K562 (cell line): ENCODE measurements around the gene TTC24. TPM values are rescaled to one million over a fixed set of nuclear protein-coding genes. Genes with fewer than 3 reads are reported as not detected.

Source experiments
- ATAC-seq: fragments of 200-7000 bp; cut with Tn5 transposase; 3 replicates; pipeline ENCODE4 v1.9.1; 2020; ENCODE audit warnings: moderate library complexity
- BruUV-seq: library from RNA; stranded (reverse); fragments of 400-500 nt; replicated peaks from 2 replicates; lab custom pipeline; 2021; lab: Mats Ljungman, UMichigan
- CTCF ChIA-PET: fragments of 300-600 bp; formaldehyde crosslinking; extraction: SDS; loops from one replicate; lab custom pipeline; 2021; ENCODE audit warnings: low intra/inter-chr PET ratio; lab: Yijun Ruan, JAX
- POLR2A ChIA-PET: fragments of 300-600, 350-650 bp; sonication (Branson Sonifier 250); formaldehyde crosslinking; extraction: SDS; loops from one replicate; lab custom pipeline; 2021; ENCODE audit warnings: antibody characterized with exemption, inconsistent platforms; lab: Yijun Ruan, JAX
- DNase-seq, 4 experiments: peaks; one replicate each; pipeline versions ENCODE4 v3.0.0 to v3.0.0-alpha.2; 2011 to 2018; ENCODE audit warnings: low spot score in 3 of 4, mixed read lengths in 3 of 4; ENCODE audit errors: extremely low read depth in 1 of 4
- FAIRE-seq: peaks from 2 replicates; lab custom pipeline; 2011; peaks lifted over from hg19 to GRCh38; lab: Jason Lieb, UNC
- H2AFZ ChIP-seq: 2 replicates; pipeline ENCODE4 v1.6.0; 2011; ENCODE audit warnings: low read depth, low read length, control low read depth, inconsistent platforms
- H3K27ac ChIP-seq: fragments of 200-600 bp; 3 replicates; pipeline ENCODE4 v1.8.0; 2011; ENCODE audit warnings: low read depth, mild to moderate bottlenecking, control low read depth, inconsistent platforms, low read length, moderate library complexity, mixed read lengths; ENCODE audit errors: extremely low read depth
- H3K27me3 ChIP-seq, 2 experiments: fragments of 300-600 bp in 1 of 2; 2 replicates in 1 of 2; 3 replicates in 1 of 2; pipeline versions ENCODE4 v1.6.0 to v1.8.0; 2011; ENCODE audit warnings: inconsistent platforms in 2 of 2, low read length in 2 of 2, mild to moderate bottlenecking in 1 of 2, mixed read lengths in 1 of 2, moderate library complexity in 1 of 2; ENCODE audit not compliant: control insufficient read depth in 2 of 2, insufficient read depth in 2 of 2
- H3K36me3 ChIP-seq: fragments of 300-600 bp; 3 replicates; pipeline ENCODE4 v1.8.0; 2011; ENCODE audit warnings: mild to moderate bottlenecking, low read length, inconsistent platforms; ENCODE audit not compliant: control insufficient read depth, insufficient read depth
- H3K4me1 ChIP-seq, 2 experiments: fragments of 200-600 bp in 1 of 2; replicated peaks in 1 of 2; 2 replicates in 1 of 2; 3 replicates in 1 of 2; pipeline versions ENCODE4 v1.5.1 to v1.8.0; 2011; ENCODE audit warnings: inconsistent platforms in 2 of 2, low read length in 2 of 2, mild to moderate bottlenecking in 1 of 2, mixed read lengths in 1 of 2, moderate library complexity in 1 of 2; ENCODE audit not compliant: control insufficient read depth in 2 of 2, insufficient read depth in 2 of 2
- H3K4me2 ChIP-seq: 2 replicates; pipeline ENCODE4 v1.6.1; 2011; ENCODE audit warnings: low read length, control low read depth, inconsistent platforms, mixed read lengths; ENCODE audit not compliant: insufficient read depth
- H3K4me3 ChIP-seq: fragments of 200-600 bp; sonication (generic), shearing (Covaris generic); 2 replicates; pipeline ENCODE4 v1.5.1; 2016; ENCODE audit warnings: control low read depth, inconsistent platforms
- H3K79me2 ChIP-seq: fragments of 200-600 bp; 3 replicates; pipeline ENCODE4 v1.8.0; 2011; ENCODE audit warnings: low read length, inconsistent platforms; ENCODE audit not compliant: control insufficient read depth, insufficient read depth
- H3K9ac ChIP-seq, 2 experiments: 2 replicates each; pipeline versions ENCODE4 v1.6.0 to v1.6.1; 2011; ENCODE audit warnings: low read depth in 2 of 2, low read length in 2 of 2, control low read depth in 1 of 2, inconsistent platforms in 1 of 2, mild to moderate bottlenecking in 1 of 2, mixed read lengths in 1 of 2; ENCODE audit not compliant: insufficient read depth in 1 of 2
- H3K9me1 ChIP-seq: one replicate; pipeline ENCODE4 v1.6.0; 2011; ENCODE audit warnings: inconsistent platforms, mild to moderate bottlenecking, low read length, moderate library complexity; ENCODE audit not compliant: control insufficient read depth, insufficient read depth
- H3K9me3 ChIP-seq: replicated peaks from 2 replicates; pipeline ENCODE4 v1.5.1; 2011; ENCODE audit warnings: low read depth, low read length, inconsistent platforms; ENCODE audit not compliant: control insufficient read depth, insufficient read depth
- H4K20me1 ChIP-seq: replicated peaks from 2 replicates; pipeline ENCODE4 v1.6.1; 2011; ENCODE audit warnings: low read length, inconsistent platforms, mixed read lengths; ENCODE audit not compliant: control insufficient read depth, insufficient read depth
- ARNT ChIP-seq, 2 experiments: fragments of 450-650 bp; IDR thresholded peaks; 2 replicates each; pipeline ENCODE4 v1.6.1; 2016; ENCODE audit warnings: mild to moderate bottlenecking in 1 of 2
- ELF1 ChIP-seq: fragments of 200-800 bp; sonication (Bioruptor generic); IDR thresholded peaks from 2 replicates; pipeline ENCODE4 v1.6.1; 2016; ENCODE audit warnings: missing genetic modification characterization, missing compliant biosample characterization
- HDAC3 ChIP-seq: fragments of 450-650 bp; IDR thresholded peaks from 2 replicates; pipeline ENCODE4 v1.6.1; 2018; ENCODE audit warnings: borderline replicate concordance, mild to moderate bottlenecking, moderate library complexity; ENCODE audit not compliant: partially characterized antibody
- MED1 ChIP-seq: sonication (generic); formaldehyde crosslinking; IDR thresholded peaks from 2 replicates; pipeline ENCODE4 v1.8.1; 2023; ENCODE audit warnings: missing genetic modification reagents, borderline replicate concordance
- PHF21A ChIP-seq: fragments of 450-650 bp; IDR thresholded peaks from 2 replicates; pipeline ENCODE4 v1.6.1; 2017; ENCODE audit warnings: low read depth, borderline replicate concordance
- POLR2A ChIP-seq: fragments of 450-650 bp; conservative IDR thresholded peaks from 2 replicates; pipeline ENCODE4 v1.6.1; 2016
- RFX1 ChIP-seq: fragments of 450-650 bp; IDR thresholded peaks from 2 replicates; pipeline ENCODE4 v1.6.1; 2016; ENCODE audit warnings: mild to moderate bottlenecking, moderate library complexity
- STAT5A ChIP-seq: IDR thresholded peaks from 2 replicates; pipeline ENCODE4 v1.6.1; 2012; ENCODE audit warnings: low read length, inconsistent platforms, borderline replicate concordance
- ZC3H4 ChIP-seq: sonication (generic); formaldehyde crosslinking; IDR thresholded peaks from 2 replicates; pipeline ENCODE4 v1.9.0; 2021; ENCODE audit warnings: missing genetic modification reagents, borderline replicate concordance
- ZFP36 ChIP-seq: fragments of 150-350 bp; IDR thresholded peaks from 2 replicates; pipeline ENCODE4 v1.6.1; 2018; ENCODE audit warnings: low read length, low read depth; ENCODE audit not compliant: partially characterized antibody
- WGBS: fragments of 100-300 bp; shearing (Covaris generic); methylation state at CpG from one replicate; pipeline ENCODE4 v1.1.6; 2016; ENCODE audit warnings: low coverage, mixed read lengths; ENCODE audit not compliant: insufficient coverage; ENCODE audit errors: missing lambda C conversion rate; 5-methylcytosine and 5-hydroxymethylcytosine counted together
- in situ Hi-C: fragments of 300-500 bp; cut with MboI; formaldehyde crosslinking; loops from 4 replicates; pipeline ENCODE4 v1.15.0; 2018; ENCODE audit warnings: inconsistent platforms, mixed read lengths
- intact Hi-C: fragments of 100-400 bp; cut with micrococcal nuclease; formaldehyde crosslinking; loops from 2 replicates; pipeline ENCODE4 v1.14.2; 2022
- polyA plus RNA-seq, 8 experiments: library from polyadenylated mRNA; depleted of rRNA in 4 of 8; stranded (reverse) in 5 of 8; unstranded in 3 of 8; fragments of >200 nt; fragmentation: Nextera tagmentation in 2 of 8; fragmentation: Illumina TruSeq in 1 of 8; extraction: Ambion mirVana in 2 of 8; extraction: Trizol in 1 of 8; gene quantifications; 2 replicates each; pipeline versions ENCODE4 v1.2.1 to v1.2.3, GENCODE V29; 2011 to 2014; ENCODE audit warnings: inconsistent platforms in 1 of 8, missing spikeins in 1 of 8
- total RNA-seq, 7 experiments: library from RNA; depleted of rRNA in 6 of 7; stranded (reverse); fragments of >200 nt in 6 of 7; fragmentation: Illumina TruSeq in 2 of 7; extraction: Trizol in 2 of 7; gene quantifications; 2 replicates each; pipeline versions ENCODE4 v1.2.1 to v1.2.3, GENCODE V29; 2011 to 2021; ENCODE audit warnings: low replicate concordance in 1 of 7
- TF ChIP-seq, protein P1 (sequence below): IDR thresholded peaks from 2 replicates; pipeline ENCODE4 v1.6.1; 2011; ENCODE audit not compliant: insufficient read length; ENCODE audit errors: extremely low read depth
- TF ChIP-seq, protein P2 (sequence below): sonication (generic); formaldehyde crosslinking; IDR thresholded peaks from 2 replicates; pipeline ENCODE4 v1.8.0; 2022; ENCODE audit warnings: mild to moderate bottlenecking, missing genetic modification reagents

TTC24 gene
- total and polyA plus RNA-seq, 9 of the 15 experiments (the other 6 are each of a cell fraction or from before 2014, with no cell fraction given): not detected

DNA sequence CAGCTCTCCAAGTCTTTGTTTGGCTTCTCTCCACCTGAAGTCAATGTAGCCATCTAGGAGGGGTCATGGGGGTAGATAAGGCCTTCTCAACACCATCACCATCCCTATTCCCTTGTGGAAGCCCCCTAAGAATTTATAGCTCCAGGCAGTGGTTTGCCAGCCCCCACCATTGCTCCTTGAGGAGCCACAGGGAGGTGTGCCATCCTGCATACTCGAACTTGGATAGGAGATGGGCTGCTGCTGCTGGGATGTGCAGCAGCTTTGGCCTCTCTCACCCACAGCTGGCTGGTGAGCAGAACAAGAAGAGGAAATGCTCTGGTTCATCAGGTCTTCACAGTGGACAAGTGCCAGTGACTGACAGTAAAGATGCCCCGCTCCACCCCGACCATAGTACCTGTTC is 16.9 kb downstream of the TTC24 start:
- FAIRE-seq: no peak
- no TSS peak for BruUV-seq

More for the DNA sequence above, 16.9 kb downstream of the TTC24 start:
- ChIA-PET POLR2A (interaction anchor here (0.5 to 1.4 kb wide), 4 partner anchors 9 to 303 kb away, joined by 3 to 6 read pairs (median 4); no protein-coding TSS in a partner anchor), CTCF (no interaction called here)
- WGBS: 92% methylated on average over 3 of the region's 3 CpGs
- H3K9me1 ChIP-seq: no peaks in the 10 kb centered on the region
- H2AFZ ChIP-seq: no peak overlapping the region
- no peak overlapping the region for H3K4me3 ChIP-seq
- intact Hi-C loops: no loop called here
- H4K20me1 ChIP-seq: no peaks in the 10 kb centered on the region
- no peak for ATAC-seq
- peaks cover 57% of the 10 kb centered on the region for H3K79me2 ChIP-seq
- no peak overlapping the region for H3K4me2 ChIP-seq
- peaks cover 10 to 12% of the 10 kb centered on the region in 2 experiments; a peak in 4 of 5 replicates for H3K4me1 ChIP-seq
- no peak overlapping the region for H3K27ac ChIP-seq
- no peak for DNase-seq
- in situ Hi-C loops: no loop called here
- H3K9me3 ChIP-seq: no peaks in the 10 kb centered on the region
- H3K9ac ChIP-seq: no peak overlapping the region
- no peak for TF ChIP-seq HDAC3
- no peak for TF ChIP-seq PHF21A
- TF ChIP-seq, protein P1, sequence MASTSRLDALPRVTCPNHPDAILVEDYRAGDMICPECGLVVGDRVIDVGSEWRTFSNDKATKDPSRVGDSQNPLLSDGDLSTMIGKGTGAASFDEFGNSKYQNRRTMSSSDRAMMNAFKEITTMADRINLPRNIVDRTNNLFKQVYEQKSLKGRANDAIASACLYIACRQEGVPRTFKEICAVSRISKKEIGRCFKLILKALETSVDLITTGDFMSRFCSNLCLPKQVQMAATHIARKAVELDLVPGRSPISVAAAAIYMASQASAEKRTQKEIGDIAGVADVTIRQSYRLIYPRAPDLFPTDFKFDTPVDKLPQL: no peak
- no peak for TF ChIP-seq ELF1 (tag)
- TF ChIP-seq ZC3H4: no peak
- TF ChIP-seq ZFP36: no peak
- TF ChIP-seq STAT5A: no peak
- TF ChIP-seq ARNT (IDR thresholded peaks at IDR 0.05): no peak
- TF ChIP-seq, protein P2, sequence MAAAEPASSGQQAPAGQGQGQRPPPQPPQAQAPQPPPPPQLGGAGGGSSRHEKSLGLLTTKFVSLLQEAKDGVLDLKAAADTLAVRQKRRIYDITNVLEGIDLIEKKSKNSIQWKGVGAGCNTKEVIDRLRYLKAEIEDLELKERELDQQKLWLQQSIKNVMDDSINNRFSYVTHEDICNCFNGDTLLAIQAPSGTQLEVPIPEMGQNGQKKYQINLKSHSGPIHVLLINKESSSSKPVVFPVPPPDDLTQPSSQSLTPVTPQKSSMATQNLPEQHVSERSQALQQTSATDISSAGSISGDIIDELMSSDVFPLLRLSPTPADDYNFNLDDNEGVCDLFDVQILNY: no peak
- no peak for TF ChIP-seq MED1 (CRISPR knock-in tag)
- TF ChIP-seq POLR2A: no peak
- no peak for TF ChIP-seq RFX1
- peaks cover 78% of the 10 kb centered on the region for H3K36me3 ChIP-seq
- H3K27me3 ChIP-seq: no peaks in the 10 kb centered on the region
